Peyer's patch (tissue), 4 donors: Measurements from ENCODE around the gene PTF1A.

Experiments
- CTCF ChIP-seq, 6 experiments: fragments of 450-650 bp in 4 of 6; fragments of 200-600 bp in 2 of 6; sonication (generic) in 1 of 6; IDR thresholded peaks; one replicate each; pipeline ENCODE4 v1.5.1; 2017 to 2019; ENCODE audit warnings: antibody characterized with exemption in 6 of 6, mild to moderate bottlenecking in 3 of 6, moderate library complexity in 1 of 6
- POLR2A ChIP-seq, 2 donors: fragments of 450-650 bp; IDR thresholded peaks; one replicate each; pipeline ENCODE4 v1.5.1; 2017; ENCODE audit warnings: antibody characterized with exemption in 2 of 2, mild to moderate bottlenecking in 2 of 2, moderate library complexity in 2 of 2

- TF ChIP-seq CTCF (IDR thresholded peaks at IDR 0.05) (no peak), POLR2A (IDR thresholded peaks at IDR 0.05) (no peak)
Measured at GRCh38 chr10:23157239-23157681, 34.9 kb upstream of the PTF1A start.
